Transverse colon (tissue), 3 donors: ENCODE data around the gene HELZ.
"Not testable (repeated sequence)": the region's sequence is repeated elsewhere in the genome, so short reads cannot be mapped to it uniquely, and the experiment has no call there.

Source experiments
- EP300 ChIP-seq: sonication (generic); formaldehyde crosslinking; IDR thresholded peaks from one replicate; pipeline ENCODE4 v1.6.1; 2017; ENCODE audit warnings: antibody characterized with exemption, low read depth
- TF ChIP-seq, protein P1 (sequence below), 5 experiments: fragments of 200-600 bp in 3 of 5; fragments of 450-650 bp in 2 of 5; sonication (generic) in 3 of 5; IDR thresholded peaks; 1 replicate in 2 of 5; 2 replicates in 3 of 5; pipeline ENCODE4 v1.5.1; 2016 to 2017; ENCODE audit warnings: antibody characterized with exemption in 5 of 5, inconsistent platforms in 3 of 5, mild to moderate bottlenecking in 2 of 5, moderate library complexity in 1 of 5

DNA sequence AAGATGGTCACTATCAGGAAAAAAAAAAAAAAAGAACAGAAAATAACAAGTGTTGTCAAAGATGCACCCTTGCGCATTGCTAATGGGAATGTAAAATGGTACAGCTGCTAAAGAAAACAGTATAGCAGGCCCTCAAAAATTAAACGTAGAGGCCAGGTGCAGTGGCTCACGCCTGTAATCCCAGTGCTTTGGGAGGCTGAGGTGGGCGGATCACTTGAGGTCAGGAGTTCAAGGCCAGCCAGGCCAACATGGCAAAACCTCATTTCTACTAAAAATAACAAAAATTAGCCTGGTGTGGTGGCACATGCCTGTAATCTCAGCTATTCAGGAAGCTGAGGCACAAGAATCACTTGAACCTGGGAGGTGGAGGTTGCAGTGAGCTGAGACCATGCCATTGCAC lies 6.6 kb upstream of the HELZ start:
- TF ChIP-seq, protein P1, sequence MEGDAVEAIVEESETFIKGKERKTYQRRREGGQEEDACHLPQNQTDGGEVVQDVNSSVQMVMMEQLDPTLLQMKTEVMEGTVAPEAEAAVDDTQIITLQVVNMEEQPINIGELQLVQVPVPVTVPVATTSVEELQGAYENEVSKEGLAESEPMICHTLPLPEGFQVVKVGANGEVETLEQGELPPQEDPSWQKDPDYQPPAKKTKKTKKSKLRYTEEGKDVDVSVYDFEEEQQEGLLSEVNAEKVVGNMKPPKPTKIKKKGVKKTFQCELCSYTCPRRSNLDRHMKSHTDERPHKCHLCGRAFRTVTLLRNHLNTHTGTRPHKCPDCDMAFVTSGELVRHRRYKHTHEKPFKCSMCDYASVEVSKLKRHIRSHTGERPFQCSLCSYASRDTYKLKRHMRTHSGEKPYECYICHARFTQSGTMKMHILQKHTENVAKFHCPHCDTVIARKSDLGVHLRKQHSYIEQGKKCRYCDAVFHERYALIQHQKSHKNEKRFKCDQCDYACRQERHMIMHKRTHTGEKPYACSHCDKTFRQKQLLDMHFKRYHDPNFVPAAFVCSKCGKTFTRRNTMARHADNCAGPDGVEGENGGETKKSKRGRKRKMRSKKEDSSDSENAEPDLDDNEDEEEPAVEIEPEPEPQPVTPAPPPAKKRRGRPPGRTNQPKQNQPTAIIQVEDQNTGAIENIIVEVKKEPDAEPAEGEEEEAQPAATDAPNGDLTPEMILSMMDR (IDR thresholded peaks at IDR 0.05) = not testable (repeated sequence)
- TF ChIP-seq EP300 = not testable (repeated sequence)
